SK-N-SH (cell line): ENCODE measurements around the gene FAM171A2. TPM values are rescaled to one million over a fixed set of nuclear protein-coding genes. Genes with fewer than 3 reads are reported as not detected.

ENCODE experiments used
- CTCF ChIA-PET: fragments of 300-600, 350-600 bp; formaldehyde crosslinking; extraction: SDS; loops from one replicate; lab custom pipeline; 2021; lab: Yijun Ruan, JAX
- POLR2A ChIA-PET: fragments of 350-600 bp; sonication (Branson Sonifier 250); formaldehyde crosslinking; extraction: SDS; loops from one replicate; lab custom pipeline; 2020; ENCODE audit warnings: antibody characterized with exemption, inconsistent platforms; lab: Yijun Ruan, JAX
- DNase-seq: peaks from one replicate; pipeline ENCODE4 v3.0.0; 2012
- H2AFZ ChIP-seq: fragments of 200-600 bp; sonication (generic); 2 replicates; pipeline ENCODE4 v1.8.1; 2016; ENCODE audit warnings: antibody characterized with exemption, mild to moderate bottlenecking, low read depth
- H3F3A ChIP-seq: fragments of 200-600 bp; sonication (generic); replicated peaks from 2 replicates; pipeline ENCODE3; 2016; ENCODE audit warnings: antibody characterized with exemption, mild to moderate bottlenecking; ENCODE audit not compliant: insufficient read depth
- H3K27ac ChIP-seq, 2 experiments: fragments of 200-500 bp in 1 of 2; fragments of 200-600 bp in 1 of 2; sonication (Bioruptor generic) in 1 of 2; sonication (generic), shearing (Covaris generic) in 1 of 2; 2 replicates each; pipeline versions ENCODE4 v1.5.1 to v1.6.1; 2014 to 2016; ENCODE audit warnings: low read depth in 2 of 2, inconsistent platforms in 1 of 2, low read length in 1 of 2, mild to moderate bottlenecking in 1 of 2, mixed read lengths in 1 of 2
- H3K27me3 ChIP-seq: fragments of 200-600 bp; sonication (generic), shearing (Covaris generic); 2 replicates; pipeline ENCODE4 v1.6.1; 2016; ENCODE audit warnings: mixed run types; ENCODE audit not compliant: insufficient read depth
- H3K36me3 ChIP-seq, 2 experiments: fragments of 200-500 bp in 1 of 2; fragments of 200-600 bp in 1 of 2; sonication (Bioruptor generic) in 1 of 2; sonication (generic) in 1 of 2; replicated peaks in 1 of 2; 2 replicates each; pipeline versions ENCODE3 to v1.5.1; 2014 to 2016; ENCODE audit warnings: low read length in 1 of 2, mild to moderate bottlenecking in 1 of 2; ENCODE audit not compliant: insufficient read depth in 2 of 2, control insufficient read depth in 1 of 2
- H3K4me1 ChIP-seq, 2 experiments: fragments of 200-500 bp in 1 of 2; fragments of 200-600 bp in 1 of 2; sonication (Bioruptor generic) in 1 of 2; sonication (generic), shearing (Covaris generic) in 1 of 2; 2 replicates each; pipeline versions ENCODE4 v1.5.1 to v1.6.1; 2014 to 2016; ENCODE audit warnings: low read depth in 1 of 2, low read length in 1 of 2, mixed run types in 1 of 2; ENCODE audit not compliant: insufficient read depth in 2 of 2, control insufficient read depth in 1 of 2
- H3K4me2 ChIP-seq: fragments of 200-600 bp; sonication (generic), shearing (Covaris generic); 2 replicates; pipeline ENCODE4 v1.6.1; 2017; ENCODE audit warnings: mixed run types
- H3K4me3 ChIP-seq, 2 experiments: fragments of 200-500 bp in 1 of 2; fragments of 200-600 bp in 1 of 2; sonication (Bioruptor generic) in 1 of 2; sonication (generic), shearing (Covaris generic) in 1 of 2; 2 replicates each; pipeline versions ENCODE4 v1.5.1 to v1.8.1; 2014 to 2016; ENCODE audit warnings: low read depth in 2 of 2, inconsistent platforms in 1 of 2, low read length in 1 of 2, mild to moderate bottlenecking in 1 of 2, mixed read lengths in 1 of 2, moderate library complexity in 1 of 2
- H3K79me2 ChIP-seq: fragments of 200-600 bp; sonication (generic); 2 replicates; pipeline ENCODE4 v1.8.1; 2017; ENCODE audit warnings: mild to moderate bottlenecking; ENCODE audit not compliant: insufficient read depth
- H3K9ac ChIP-seq: fragments of 200-600 bp; sonication (generic); 2 replicates; pipeline ENCODE4 v1.6.1; 2017; ENCODE audit warnings: mixed run types
- H3K9me2 ChIP-seq: fragments of 200-600 bp; sonication (generic); 2 replicates; pipeline ENCODE4 v1.6.1; 2017; ENCODE audit warnings: mixed run types
- H3K9me3 ChIP-seq: fragments of 200-600 bp; sonication (generic); 2 replicates; pipeline ENCODE4 v1.6.1; 2017; ENCODE audit warnings: mixed run types, mild to moderate bottlenecking, moderate library complexity
- H4K20me1 ChIP-seq: fragments of 200-600 bp; sonication (generic); 2 replicates; pipeline ENCODE4 v1.6.1; 2017; ENCODE audit warnings: mild to moderate bottlenecking, mixed run types; ENCODE audit not compliant: insufficient read depth
- CHD2 ChIP-seq: fragments of 150-350 bp; IDR thresholded peaks from 2 replicates; pipeline ENCODE4 v1.6.1; 2018; ENCODE audit warnings: low read length; ENCODE audit not compliant: partially characterized antibody
- ELF1 ChIP-seq: IDR thresholded peaks from 2 replicates; pipeline ENCODE4 v1.4.0; 2012
- EP300 ChIP-seq, 2 experiments: IDR thresholded peaks; 2 replicates each; pipeline versions ENCODE4 v1.4.0 to v1.6.1; 2012; ENCODE audit warnings: borderline replicate concordance in 1 of 2, low read depth in 1 of 2, low read length in 1 of 2
- EZH2phosphoT487 ChIP-seq: fragments of 200-600 bp; sonication (generic); IDR thresholded peaks from 2 replicates; pipeline ENCODE4 v1.6.1; 2017; ENCODE audit warnings: low read depth, mixed run types, mild to moderate bottlenecking, antibody characterized with exemption, moderate library complexity, borderline replicate concordance
- FOSL2 ChIP-seq: IDR thresholded peaks from 2 replicates; pipeline ENCODE4 v1.4.0; 2012; ENCODE audit warnings: low read depth, mild to moderate bottlenecking, moderate library complexity, borderline replicate concordance
- FOXJ3 ChIP-seq: sonication (generic); formaldehyde crosslinking; IDR thresholded peaks from 2 replicates; pipeline ENCODE4 v1.5.1; 2020; ENCODE audit warnings: mild to moderate bottlenecking, missing genetic modification reagents
- GABPA ChIP-seq: IDR thresholded peaks from 2 replicates; pipeline ENCODE4 v1.4.0; 2012; ENCODE audit warnings: low read depth, mild to moderate bottlenecking
- MEF2A ChIP-seq: IDR thresholded peaks from 2 replicates; pipeline ENCODE4 v1.4.0; 2012; ENCODE audit warnings: low read depth, borderline replicate concordance
- MXI1 ChIP-seq: IDR thresholded peaks from 2 replicates; pipeline ENCODE4 v1.6.1; 2012; ENCODE audit warnings: mild to moderate bottlenecking, low read depth, low read length, improper control_type of control experiment
- NFIC ChIP-seq: IDR thresholded peaks from 2 replicates; pipeline ENCODE4 v1.4.0; 2012; ENCODE audit warnings: borderline replicate concordance
- RAD21 ChIP-seq: IDR thresholded peaks from 2 replicates; pipeline ENCODE4 v1.6.1; 2012; ENCODE audit warnings: mild to moderate bottlenecking, low read length
- RCOR1 ChIP-seq: fragments of 150-350 bp; IDR thresholded peaks from 2 replicates; pipeline ENCODE4 v1.6.1; 2017; ENCODE audit warnings: antibody characterized with exemption, low read length
- SMC3 ChIP-seq: IDR thresholded peaks from 2 replicates; pipeline ENCODE4 v1.6.1; 2012; ENCODE audit warnings: low read depth, low read length, improper control_type of control experiment
- TAF1 ChIP-seq: IDR thresholded peaks from 2 replicates; pipeline ENCODE4 v1.6.1; 2012; ENCODE audit warnings: low read depth, mild to moderate bottlenecking, low read length, moderate library complexity, borderline replicate concordance
- TCF12 ChIP-seq: IDR thresholded peaks from 2 replicates; pipeline ENCODE4 v1.4.0; 2012
- TEAD4 ChIP-seq: IDR thresholded peaks from 2 replicates; pipeline ENCODE4 v1.4.0; 2012; ENCODE audit warnings: mild to moderate bottlenecking, borderline replicate concordance; ENCODE audit not compliant: insufficient read depth
- YY1 ChIP-seq: IDR thresholded peaks from 2 replicates; pipeline ENCODE4 v1.4.0; 2012; ENCODE audit warnings: low read depth, mild to moderate bottlenecking
- WGBS: methylation state at CpG from one replicate; pipeline ENCODE4 v1.1.6; 2017; ENCODE audit warnings: low lambda C conversion rate; 5-methylcytosine and 5-hydroxymethylcytosine counted together
- polyA plus RNA-seq, 3 experiments: library from polyadenylated mRNA; depleted of rRNA; stranded (reverse); fragments of >200 nt; gene quantifications; 2 replicates each; pipeline ENCODE4 v1.2.3, GENCODE V29; 2012
- TF ChIP-seq, protein P1 (sequence below): IDR thresholded peaks from 2 replicates; pipeline ENCODE4 v1.4.0; 2012; ENCODE audit warnings: low read depth
- TF ChIP-seq, protein P2 (sequence below): IDR thresholded peaks from 2 replicates; pipeline ENCODE4 v1.4.0; 2012; ENCODE audit warnings: low read depth, borderline replicate concordance
- TF ChIP-seq, protein P3 (sequence below): fragments of 150-350 bp; IDR thresholded peaks from 2 replicates; pipeline ENCODE4 v1.6.1; 2016; ENCODE audit warnings: mild to moderate bottlenecking, low read depth, low read length
- TF ChIP-seq, protein P4 (sequence below): fragments of 150-350 bp; IDR thresholded peaks from 2 replicates; pipeline ENCODE4 v1.6.1; 2017; ENCODE audit warnings: antibody characterized with exemption, low read length, low read depth, borderline replicate concordance
- TF ChIP-seq, protein P5 (sequence below): IDR thresholded peaks from 2 replicates; pipeline ENCODE4 v1.4.0; 2012; ENCODE audit warnings: low read depth, borderline replicate concordance
- TF ChIP-seq, protein P6 (sequence below): IDR thresholded peaks from 2 replicates; pipeline ENCODE4 v1.6.1; 2012; ENCODE audit warnings: mild to moderate bottlenecking, low read depth, low read length, moderate library complexity

Gene FAM171A2
- polyA plus RNA-seq, 1 of the 3 experiments (the other 2 are of a cell fraction) = 4.9 TPM

DNA sequence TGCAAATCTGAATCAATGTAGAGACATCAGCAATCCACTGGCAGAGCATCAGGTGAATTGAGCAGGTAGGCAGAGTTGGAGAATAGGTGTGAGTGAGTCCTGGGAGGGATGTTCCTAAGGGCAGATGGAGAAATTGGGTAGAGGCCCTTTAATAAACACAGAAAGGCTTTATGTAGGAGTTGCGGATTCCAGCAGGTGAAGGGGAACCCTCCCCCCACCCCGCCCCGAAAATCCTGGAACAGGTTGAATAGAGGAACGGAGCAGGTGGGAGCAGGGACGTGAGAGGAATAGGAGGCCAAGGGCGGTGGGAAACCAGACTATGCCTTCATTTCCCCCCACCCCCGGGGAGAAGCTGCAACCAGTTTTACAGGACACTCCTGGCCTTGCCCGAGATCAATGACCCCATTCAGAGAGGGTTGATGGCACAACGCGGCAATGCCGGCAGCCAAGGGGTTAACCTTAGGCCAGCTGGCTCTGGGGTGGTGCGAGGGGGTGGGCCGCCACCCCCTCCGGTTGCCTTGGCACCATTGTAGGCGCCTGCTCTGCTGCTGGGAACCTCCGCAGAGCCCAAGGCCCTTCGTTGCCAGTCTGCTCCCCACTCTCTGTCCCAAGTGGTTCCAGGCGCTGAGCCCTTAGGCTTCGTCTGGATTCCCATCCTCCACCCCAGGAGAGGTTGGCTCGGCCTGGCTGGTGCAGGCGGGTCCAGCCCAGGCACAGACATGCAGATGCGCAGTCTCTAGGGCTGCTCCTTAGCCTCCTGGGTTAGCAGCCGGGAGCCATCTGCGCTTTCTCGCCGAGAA lies 56.1 kb downstream of the FAM171A2 start:
- H3K4me1 ChIP-seq = peaks cover 0 to 31% of the 10 kb centered on the region in 2 experiments; a peak in 1 of 4 replicates
- POLR2A ChIA-PET = interaction anchor here (1.0 to 4.4 kb wide), 9 partner anchors 12 to 121 kb away, joined by 3 to 34 read pairs (median 4); partner anchors contain the start of genes SLC25A39 and TMUB2
- no peaks in the 10 kb centered on the region for H3K36me3 ChIP-seq
- peak overlapping the region; percentile 52 to 60 for H3K4me3 ChIP-seq
- WGBS = 3% methylated on average over 15 of the region's 26 CpGs
- H3F3A ChIP-seq = no peaks in the 10 kb centered on the region
- peak overlapping the region; percentile 22 to 92; a peak in 3 of 4 replicates for H3K27ac ChIP-seq
- H2AFZ ChIP-seq = 0 out of 2 replicates have a peak overlapping the region, but pooled peaks have one; percentile 41
- H3K79me2 ChIP-seq = no peaks in the 10 kb centered on the region
- H3K9me3 ChIP-seq = no peaks in the 10 kb centered on the region
- no peaks in the 10 kb centered on the region for H3K27me3 ChIP-seq
- peak; percentile 89 for DNase-seq
- H4K20me1 ChIP-seq = no peaks in the 10 kb centered on the region
- no peaks in the 10 kb centered on the region for H3K9me2 ChIP-seq
- H3K4me2 ChIP-seq = peak overlapping the region; percentile 80
- CTCF ChIA-PET = interaction anchor here (0.7 to 5.7 kb wide), 3 partner anchors 14 to 87 kb away, joined by 3 to 37 read pairs (median 9); partner anchors contain the start of gene UBTF
- no peak overlapping the region for H3K9ac ChIP-seq
- TF ChIP-seq MXI1 (peak; percentile 44; the same call in 1 of the 2 replicates), GABPA (no peak), SMC3 (peak; percentile 22; the same call in 1 of the 2 replicates), RAD21 (peak; percentile 23), TCF12 (peak; percentile 13; the same call in 1 of the 2 replicates), TAF1 (no peak), CHD2 (peak; percentile 85), TEAD4 (no peak), NFIC (no peak), ELF1 (no peak), EZH2phosphoT487 (no peak), RCOR1 (peak; percentile 54; the same call in 1 of the 2 replicates), FOSL2 (no peak), FOXJ3 (CRISPR knock-in tag) (no peak; the same call in 1 of the 2 replicates), YY1 (no peak), MEF2A (no peak), EP300 (IDR thresholded peaks at IDR 0.05; ENCODE audit: borderline replicate concordance in 1 of 2, low read depth in 1 of 2, low read length in 1 of 2) (peak in 1 of 2 experiments; percentile 65; a peak in 1 of 4 replicates)
- TF ChIP-seq, protein P1, sequence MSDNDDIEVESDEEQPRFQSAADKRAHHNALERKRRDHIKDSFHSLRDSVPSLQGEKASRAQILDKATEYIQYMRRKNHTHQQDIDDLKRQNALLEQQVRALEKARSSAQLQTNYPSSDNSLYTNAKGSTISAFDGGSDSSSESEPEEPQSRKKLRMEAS = peak; percentile 52; the same call in 1 of the 2 replicates
- TF ChIP-seq, protein P2, sequence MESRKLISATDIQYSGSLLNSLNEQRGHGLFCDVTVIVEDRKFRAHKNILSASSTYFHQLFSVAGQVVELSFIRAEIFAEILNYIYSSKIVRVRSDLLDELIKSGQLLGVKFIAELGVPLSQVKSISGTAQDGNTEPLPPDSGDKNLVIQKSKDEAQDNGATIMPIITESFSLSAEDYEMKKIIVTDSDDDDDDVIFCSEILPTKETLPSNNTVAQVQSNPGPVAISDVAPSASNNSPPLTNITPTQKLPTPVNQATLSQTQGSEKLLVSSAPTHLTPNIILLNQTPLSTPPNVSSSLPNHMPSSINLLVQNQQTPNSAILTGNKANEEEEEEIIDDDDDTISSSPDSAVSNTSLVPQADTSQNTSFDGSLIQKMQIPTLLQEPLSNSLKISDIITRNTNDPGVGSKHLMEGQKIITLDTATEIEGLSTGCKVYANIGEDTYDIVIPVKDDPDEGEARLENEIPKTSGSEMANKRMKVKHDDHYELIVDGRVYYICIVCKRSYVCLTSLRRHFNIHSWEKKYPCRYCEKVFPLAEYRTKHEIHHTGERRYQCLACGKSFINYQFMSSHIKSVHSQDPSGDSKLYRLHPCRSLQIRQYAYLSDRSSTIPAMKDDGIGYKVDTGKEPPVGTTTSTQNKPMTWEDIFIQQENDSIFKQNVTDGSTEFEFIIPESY = no peak
- TF ChIP-seq, protein P3, sequence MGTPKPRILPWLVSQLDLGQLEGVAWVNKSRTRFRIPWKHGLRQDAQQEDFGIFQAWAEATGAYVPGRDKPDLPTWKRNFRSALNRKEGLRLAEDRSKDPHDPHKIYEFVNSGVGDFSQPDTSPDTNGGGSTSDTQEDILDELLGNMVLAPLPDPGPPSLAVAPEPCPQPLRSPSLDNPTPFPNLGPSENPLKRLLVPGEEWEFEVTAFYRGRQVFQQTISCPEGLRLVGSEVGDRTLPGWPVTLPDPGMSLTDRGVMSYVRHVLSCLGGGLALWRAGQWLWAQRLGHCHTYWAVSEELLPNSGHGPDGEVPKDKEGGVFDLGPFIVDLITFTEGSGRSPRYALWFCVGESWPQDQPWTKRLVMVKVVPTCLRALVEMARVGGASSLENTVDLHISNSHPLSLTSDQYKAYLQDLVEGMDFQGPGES = no peak
- TF ChIP-seq, protein P4, sequence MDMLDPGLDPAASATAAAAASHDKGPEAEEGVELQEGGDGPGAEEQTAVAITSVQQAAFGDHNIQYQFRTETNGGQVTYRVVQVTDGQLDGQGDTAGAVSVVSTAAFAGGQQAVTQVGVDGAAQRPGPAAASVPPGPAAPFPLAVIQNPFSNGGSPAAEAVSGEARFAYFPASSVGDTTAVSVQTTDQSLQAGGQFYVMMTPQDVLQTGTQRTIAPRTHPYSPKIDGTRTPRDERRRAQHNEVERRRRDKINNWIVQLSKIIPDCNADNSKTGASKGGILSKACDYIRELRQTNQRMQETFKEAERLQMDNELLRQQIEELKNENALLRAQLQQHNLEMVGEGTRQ = no peak
- TF ChIP-seq, protein P5, sequence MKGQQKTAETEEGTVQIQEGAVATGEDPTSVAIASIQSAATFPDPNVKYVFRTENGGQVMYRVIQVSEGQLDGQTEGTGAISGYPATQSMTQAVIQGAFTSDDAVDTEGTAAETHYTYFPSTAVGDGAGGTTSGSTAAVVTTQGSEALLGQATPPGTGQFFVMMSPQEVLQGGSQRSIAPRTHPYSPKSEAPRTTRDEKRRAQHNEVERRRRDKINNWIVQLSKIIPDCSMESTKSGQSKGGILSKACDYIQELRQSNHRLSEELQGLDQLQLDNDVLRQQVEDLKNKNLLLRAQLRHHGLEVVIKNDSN = no peak
- TF ChIP-seq, protein P6, sequence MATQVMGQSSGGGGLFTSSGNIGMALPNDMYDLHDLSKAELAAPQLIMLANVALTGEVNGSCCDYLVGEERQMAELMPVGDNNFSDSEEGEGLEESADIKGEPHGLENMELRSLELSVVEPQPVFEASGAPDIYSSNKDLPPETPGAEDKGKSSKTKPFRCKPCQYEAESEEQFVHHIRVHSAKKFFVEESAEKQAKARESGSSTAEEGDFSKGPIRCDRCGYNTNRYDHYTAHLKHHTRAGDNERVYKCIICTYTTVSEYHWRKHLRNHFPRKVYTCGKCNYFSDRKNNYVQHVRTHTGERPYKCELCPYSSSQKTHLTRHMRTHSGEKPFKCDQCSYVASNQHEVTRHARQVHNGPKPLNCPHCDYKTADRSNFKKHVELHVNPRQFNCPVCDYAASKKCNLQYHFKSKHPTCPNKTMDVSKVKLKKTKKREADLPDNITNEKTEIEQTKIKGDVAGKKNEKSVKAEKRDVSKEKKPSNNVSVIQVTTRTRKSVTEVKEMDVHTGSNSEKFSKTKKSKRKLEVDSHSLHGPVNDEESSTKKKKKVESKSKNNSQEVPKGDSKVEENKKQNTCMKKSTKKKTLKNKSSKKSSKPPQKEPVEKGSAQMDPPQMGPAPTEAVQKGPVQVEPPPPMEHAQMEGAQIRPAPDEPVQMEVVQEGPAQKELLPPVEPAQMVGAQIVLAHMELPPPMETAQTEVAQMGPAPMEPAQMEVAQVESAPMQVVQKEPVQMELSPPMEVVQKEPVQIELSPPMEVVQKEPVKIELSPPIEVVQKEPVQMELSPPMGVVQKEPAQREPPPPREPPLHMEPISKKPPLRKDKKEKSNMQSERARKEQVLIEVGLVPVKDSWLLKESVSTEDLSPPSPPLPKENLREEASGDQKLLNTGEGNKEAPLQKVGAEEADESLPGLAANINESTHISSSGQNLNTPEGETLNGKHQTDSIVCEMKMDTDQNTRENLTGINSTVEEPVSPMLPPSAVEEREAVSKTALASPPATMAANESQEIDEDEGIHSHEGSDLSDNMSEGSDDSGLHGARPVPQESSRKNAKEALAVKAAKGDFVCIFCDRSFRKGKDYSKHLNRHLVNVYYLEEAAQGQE = 0 out of 2 replicates have a peak, but pooled peaks have one; percentile 13
